ENCODE results near the gene FARP1.

Gene FARP1

GRCh38 chr13:98180092-98180491 lies 37.2 kb downstream of the FARP1 start:
- DNase-seq (ENCODE audit: low read depth), result no peak
- TF ChIP-seq, protein P1, sequence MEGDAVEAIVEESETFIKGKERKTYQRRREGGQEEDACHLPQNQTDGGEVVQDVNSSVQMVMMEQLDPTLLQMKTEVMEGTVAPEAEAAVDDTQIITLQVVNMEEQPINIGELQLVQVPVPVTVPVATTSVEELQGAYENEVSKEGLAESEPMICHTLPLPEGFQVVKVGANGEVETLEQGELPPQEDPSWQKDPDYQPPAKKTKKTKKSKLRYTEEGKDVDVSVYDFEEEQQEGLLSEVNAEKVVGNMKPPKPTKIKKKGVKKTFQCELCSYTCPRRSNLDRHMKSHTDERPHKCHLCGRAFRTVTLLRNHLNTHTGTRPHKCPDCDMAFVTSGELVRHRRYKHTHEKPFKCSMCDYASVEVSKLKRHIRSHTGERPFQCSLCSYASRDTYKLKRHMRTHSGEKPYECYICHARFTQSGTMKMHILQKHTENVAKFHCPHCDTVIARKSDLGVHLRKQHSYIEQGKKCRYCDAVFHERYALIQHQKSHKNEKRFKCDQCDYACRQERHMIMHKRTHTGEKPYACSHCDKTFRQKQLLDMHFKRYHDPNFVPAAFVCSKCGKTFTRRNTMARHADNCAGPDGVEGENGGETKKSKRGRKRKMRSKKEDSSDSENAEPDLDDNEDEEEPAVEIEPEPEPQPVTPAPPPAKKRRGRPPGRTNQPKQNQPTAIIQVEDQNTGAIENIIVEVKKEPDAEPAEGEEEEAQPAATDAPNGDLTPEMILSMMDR (IDR thresholded peaks at IDR 0.05; ENCODE audit: low read length, missing control alignments), result no peak
- no peak overlapping the region for H3K4me3 ChIP-seq (replicated peaks; ENCODE audit: low read depth, low read length)

DNA sequence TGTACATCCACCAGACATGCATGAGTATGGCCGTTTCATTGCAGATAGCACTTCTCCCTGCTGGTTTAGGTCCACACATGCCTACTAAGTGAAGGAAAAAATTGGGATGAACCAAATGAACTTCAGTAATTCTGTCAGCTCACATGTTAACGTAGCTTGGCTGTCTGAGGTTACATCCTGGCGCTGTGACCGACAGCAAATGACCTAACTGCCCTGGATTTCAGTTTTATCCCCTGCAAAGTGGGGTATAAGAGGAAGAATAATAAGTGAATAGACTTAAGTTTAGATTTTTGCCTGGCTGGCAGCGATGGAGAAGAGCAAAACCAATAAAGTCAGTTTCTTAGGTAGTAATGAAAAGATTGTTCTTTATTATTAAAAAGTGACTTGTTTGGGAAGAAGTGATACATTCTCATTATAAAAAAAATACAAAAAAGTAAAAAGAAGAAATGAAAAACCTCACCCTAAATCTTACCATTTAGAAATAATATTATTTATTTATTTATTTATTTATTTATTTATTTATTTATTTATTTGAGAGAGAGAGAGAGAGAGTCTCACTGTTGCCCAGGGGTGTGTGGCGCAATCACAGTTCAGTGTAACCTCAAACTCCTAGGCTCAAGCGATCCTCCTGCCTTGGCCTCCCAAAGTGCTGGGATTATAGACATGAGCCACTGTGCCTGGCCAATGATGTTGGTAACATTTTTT lies 38.4 kb downstream of the FARP1 start:
- DNase-seq (ENCODE audit: low read depth), result no peak
- TF ChIP-seq, protein P1 (IDR thresholded peaks at IDR 0.05; ENCODE audit: low read length, missing control alignments), result no peak

DNA sequence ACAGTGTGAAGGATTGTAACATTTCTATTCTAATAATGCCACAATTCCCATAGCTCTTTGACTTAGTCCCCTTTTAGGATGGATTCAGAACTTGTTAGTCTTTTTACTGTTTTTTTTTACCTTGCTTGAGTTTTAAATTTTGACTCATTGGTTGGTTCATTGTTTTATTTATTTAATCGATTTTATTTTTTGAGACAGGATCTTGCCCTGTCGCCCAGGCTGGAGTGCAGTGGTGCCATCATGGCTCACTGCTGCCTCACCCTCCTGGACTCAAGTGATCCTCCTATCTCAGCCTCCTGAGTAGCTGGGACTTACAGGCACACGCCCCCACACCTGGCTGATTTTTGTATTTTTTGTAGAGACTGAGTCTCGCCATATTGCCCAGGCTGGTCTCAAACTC lies 39.3 kb downstream of the FARP1 start:
- no peak for DNase-seq (ENCODE audit: low read depth)
- TF ChIP-seq, protein P1 (IDR thresholded peaks at IDR 0.05; ENCODE audit: low read length, missing control alignments), result no peak
- no peak overlapping the region for H3K4me3 ChIP-seq (replicated peaks; ENCODE audit: low read depth, low read length)

More for the DNA sequence above, 38.4 kb downstream of the FARP1 start:
- no peak overlapping the region for H3K4me3 ChIP-seq (replicated peaks; ENCODE audit: low read depth, low read length)

- DNase-seq (ENCODE audit: low read depth), result no peak
- TF ChIP-seq, protein P1 (IDR thresholded peaks at IDR 0.05; ENCODE audit: low read length, missing control alignments), result no peak
- no peak overlapping the region for H3K4me3 ChIP-seq (replicated peaks; ENCODE audit: low read depth, low read length)
Observed at GRCh38 chr13:98182589-98182988, 39.7 kb downstream of the FARP1 start.

- no peak overlapping the region for H3K4me3 ChIP-seq (replicated peaks; ENCODE audit: low read depth, low read length)
- TF ChIP-seq, protein P1 (IDR thresholded peaks at IDR 0.05; ENCODE audit: low read length, missing control alignments), result no peak
- peak; percentile 34 for DNase-seq (ENCODE audit: low read depth)
Observed at GRCh38 chr13:98184792-98185191, 41.9 kb downstream of the FARP1 start.

- TF ChIP-seq, protein P1 (IDR thresholded peaks at IDR 0.05; ENCODE audit: low read length, missing control alignments), result no peak
- DNase-seq (ENCODE audit: low read depth), result no peak
- no peak overlapping the region for H3K4me3 ChIP-seq (replicated peaks; ENCODE audit: low read depth, low read length)
Observed at GRCh38 chr13:98187155-98187964, 44.5 kb downstream of the FARP1 start.
